Astrocyte (in vitro differentiated cells and primary cell): ENCODE results near the gene MYOCOS. TPM values are rescaled to one million over a fixed set of nuclear protein-coding genes. Genes with fewer than 3 reads are reported as not detected.

Experiments used
- DNase-seq: peaks from one replicate; pipeline ENCODE4 v3.0.0-alpha.2; 2010; ENCODE audit warnings: low read depth
- FAIRE-seq: peaks from 2 replicates; lab custom pipeline; 2011; peaks lifted over from hg19 to GRCh38; lab: Jason Lieb, UNC
- H2AFZ ChIP-seq: 2 replicates; pipeline ENCODE4 v1.6.0; 2012; ENCODE audit warnings: low read depth, low read length, inconsistent platforms
- H3K27ac ChIP-seq: 2 replicates; pipeline ENCODE4 v1.5.1; 2011; ENCODE audit warnings: low read depth, low read length, inconsistent platforms
- H3K27me3 ChIP-seq: 2 replicates; pipeline ENCODE4 v1.6.0; 2011; ENCODE audit warnings: low read length, inconsistent platforms; ENCODE audit not compliant: insufficient read depth
- H3K36me3 ChIP-seq: 2 replicates; pipeline ENCODE4 v1.5.1; 2011; ENCODE audit warnings: low read length, inconsistent platforms; ENCODE audit not compliant: insufficient read depth
- H3K4me1 ChIP-seq: 2 replicates; pipeline ENCODE4 v1.5.1; 2011; ENCODE audit warnings: low read length, inconsistent platforms; ENCODE audit not compliant: insufficient read depth
- H3K4me2 ChIP-seq: 2 replicates; pipeline ENCODE4 v1.6.0; 2012; ENCODE audit warnings: low read length, inconsistent platforms
- H3K4me3 ChIP-seq: 2 replicates; pipeline ENCODE4 v1.5.1; 2011; ENCODE audit warnings: low read depth, mild to moderate bottlenecking, low read length, inconsistent platforms; ENCODE audit not compliant: insufficient read depth
- H3K79me2 ChIP-seq: 2 replicates; pipeline ENCODE4 v1.6.0; 2012; ENCODE audit warnings: mild to moderate bottlenecking, low read length, inconsistent platforms; ENCODE audit not compliant: insufficient read depth
- H3K9ac ChIP-seq: 2 replicates; pipeline ENCODE4 v1.6.0; 2012; ENCODE audit warnings: mild to moderate bottlenecking, low read length, inconsistent platforms
- H3K9me3 ChIP-seq: 2 replicates; pipeline ENCODE4 v1.5.1; 2012; ENCODE audit warnings: low read depth, mild to moderate bottlenecking, low read length, inconsistent platforms; ENCODE audit not compliant: insufficient read depth
- H4K20me1 ChIP-seq: 2 replicates; pipeline ENCODE4 v1.6.0; 2012; ENCODE audit warnings: low read length, inconsistent platforms; ENCODE audit not compliant: insufficient read depth
- H3K27ac Mint-ChIP-seq: one replicate; pipeline ENCODE4 v1.8.0; 2021; ENCODE audit warnings: mild to moderate bottlenecking, mixed read lengths; ENCODE audit not compliant: unreplicated experiment
- H3K27me3 Mint-ChIP-seq: one replicate; pipeline ENCODE4 v1.8.0; 2021; ENCODE audit warnings: low read depth, mixed read lengths; ENCODE audit not compliant: unreplicated experiment
- H3K36me3 Mint-ChIP-seq: one replicate; pipeline ENCODE4 v1.8.0; 2021; ENCODE audit warnings: low read depth, mixed read lengths; ENCODE audit not compliant: unreplicated experiment
- H3K4me1 Mint-ChIP-seq: one replicate; pipeline ENCODE4 v1.8.0; 2021; ENCODE audit warnings: low read depth, mixed read lengths; ENCODE audit not compliant: unreplicated experiment
- H3K4me3 Mint-ChIP-seq: one replicate; pipeline ENCODE4 v1.8.0; 2021; ENCODE audit warnings: mild to moderate bottlenecking, moderate library complexity, mixed read lengths; ENCODE audit not compliant: unreplicated experiment
- H3K9me3 Mint-ChIP-seq: one replicate; pipeline ENCODE4 v1.8.0; 2021; ENCODE audit warnings: mild to moderate bottlenecking, mixed read lengths; ENCODE audit not compliant: unreplicated experiment
- CTCF ChIP-seq: IDR thresholded peaks from 2 replicates; pipeline ENCODE4 v1.5.1; 2011; ENCODE audit warnings: low read depth, mild to moderate bottlenecking, inconsistent platforms, low read length, moderate library complexity; ENCODE audit not compliant: insufficient read depth
- EZH2 ChIP-seq: IDR thresholded peaks from 2 replicates; pipeline ENCODE4 v1.6.1; 2012; ENCODE audit warnings: mild to moderate bottlenecking, low read length, inconsistent platforms; ENCODE audit not compliant: insufficient read depth
- total RNA-seq: library from RNA; stranded (reverse); gene quantifications from 2 replicates; pipeline ENCODE4 v1.2.1, GENCODE V29; 2021

MYOCOS gene
- total RNA-seq, 1 donor from 2014 or later: not detected

- Histone ChIP-seq H3K4me2 (no peak overlapping the region), H3K27me3 (no peaks in the 10 kb centered on the region), H3K9ac (no peak overlapping the region), H4K20me1 (peaks cover 16% of the 10 kb centered on the region), H3K4me3 (no peak overlapping the region), H3K79me2 (peaks cover 4% of the 10 kb centered on the region), H3K36me3 (peaks cover 56% of the 10 kb centered on the region), H3K9me3 (no peaks in the 10 kb centered on the region), H3K27ac (no peak overlapping the region), H3K4me1 (peaks cover 4% of the 10 kb centered on the region), H2AFZ (no peak overlapping the region)
- Mint-ChIP-seq H3K36me3 (peaks cover 17% of the 10 kb centered on the region), H3K4me3 (no peak overlapping the region), H3K9me3 (no peaks in the 10 kb centered on the region), H3K27me3 (no peaks in the 10 kb centered on the region), H3K4me1 (peaks cover 18% of the 10 kb centered on the region), H3K27ac (no peak overlapping the region)
- DNase-seq: no peak
- TF ChIP-seq CTCF (no peak), EZH2 (no peak)
- FAIRE-seq: no peak
Measured at GRCh38 chr1:171585715-171586114, 36.3 kb upstream of the MYOCOS start.

GRCh38 chr1:171588230-171588629, 33.8 kb upstream of the MYOCOS start:
- peaks cover 67% of the 10 kb centered on the region for H3K36me3 ChIP-seq
- H3K27me3 ChIP-seq: no peaks in the 10 kb centered on the region

More at GRCh38 chr1:171588230-171588629, 33.8 kb upstream of the MYOCOS start:
- TF ChIP-seq CTCF: no peak
- TF ChIP-seq EZH2: no peak
- no peak for FAIRE-seq
- Mint-ChIP-seq H3K4me1 (peaks cover 15% of the 10 kb centered on the region), H3K4me3 (no peak overlapping the region), H3K27ac (no peak overlapping the region), H3K27me3 (no peaks in the 10 kb centered on the region), H3K36me3 (peaks cover 24% of the 10 kb centered on the region), H3K9me3 (no peaks in the 10 kb centered on the region)
- no peaks in the 10 kb centered on the region for H3K79me2 ChIP-seq
- peaks cover 4% of the 10 kb centered on the region for H3K4me1 ChIP-seq
- no peak for DNase-seq
- no peaks in the 10 kb centered on the region for H3K9me3 ChIP-seq
- H3K4me2 ChIP-seq: no peak overlapping the region
- H4K20me1 ChIP-seq: peaks cover 11% of the 10 kb centered on the region
- H3K4me3 ChIP-seq: no peak overlapping the region
- H3K9ac ChIP-seq: no peak overlapping the region
- H2AFZ ChIP-seq: no peak overlapping the region
- no peak overlapping the region for H3K27ac ChIP-seq
